Ishikawa (cell line): ENCODE results near the gene RNF220.

Experiments
- CEBPB ChIP-seq: IDR thresholded peaks from 2 replicates; pipeline ENCODE4 v1.6.1; 2012
- CREB1 ChIP-seq: IDR thresholded peaks from 2 replicates; pipeline ENCODE4 v1.6.1; 2012; ENCODE audit warnings: low read depth
- EGR1 ChIP-seq: IDR thresholded peaks from 2 replicates; pipeline ENCODE4 v1.6.1; 2012
- EP300 ChIP-seq: IDR thresholded peaks from 2 replicates; pipeline ENCODE4 v1.6.1; 2012; ENCODE audit warnings: borderline replicate concordance
- FOXM1 ChIP-seq: IDR thresholded peaks from 2 replicates; pipeline ENCODE4 v1.6.1; 2012; ENCODE audit warnings: low read depth, borderline replicate concordance
- NFIC ChIP-seq: IDR thresholded peaks from 2 replicates; pipeline ENCODE4 v1.6.1; 2012
- RAD21 ChIP-seq: IDR thresholded peaks from 2 replicates; pipeline ENCODE4 v1.6.1; 2012; ENCODE audit warnings: low read depth
- REST ChIP-seq: IDR thresholded peaks from 2 replicates; pipeline ENCODE4 v1.6.1; 2012; ENCODE audit warnings: low read depth, mild to moderate bottlenecking
- TAF1 ChIP-seq: IDR thresholded peaks from 2 replicates; pipeline ENCODE4 v1.6.1; 2012; ENCODE audit warnings: low read depth, mild to moderate bottlenecking
- TCF12 ChIP-seq: IDR thresholded peaks from 2 replicates; pipeline ENCODE4 v1.6.1; 2012; ENCODE audit warnings: low read depth
- TEAD4 ChIP-seq: IDR thresholded peaks from 2 replicates; pipeline ENCODE4 v1.6.1; 2012
- YY1 ChIP-seq: IDR thresholded peaks from 2 replicates; pipeline ENCODE4 v1.6.1; 2012; ENCODE audit warnings: low read depth
- ZBTB7A ChIP-seq: IDR thresholded peaks from 2 replicates; pipeline ENCODE4 v1.6.1; 2012; ENCODE audit warnings: low read depth
- TF ChIP-seq, protein P1 (sequence below): IDR thresholded peaks from 2 replicates; pipeline ENCODE4 v1.6.1; 2012
- TF ChIP-seq, protein P2 (sequence below): IDR thresholded peaks from 2 replicates; pipeline ENCODE4 v1.6.1; 2012

Gene RNF220

GRCh38 chr1:44631647-44632539 lies 226.8 kb downstream of the RNF220 start:
- TF ChIP-seq, protein P1, sequence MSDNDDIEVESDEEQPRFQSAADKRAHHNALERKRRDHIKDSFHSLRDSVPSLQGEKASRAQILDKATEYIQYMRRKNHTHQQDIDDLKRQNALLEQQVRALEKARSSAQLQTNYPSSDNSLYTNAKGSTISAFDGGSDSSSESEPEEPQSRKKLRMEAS, result peak; percentile 88
- TF ChIP-seq EGR1 (peak; percentile 90), FOXM1 (no peak), EP300 (peak; percentile 52; the same call in 1 of the 2 replicates), NFIC (no peak), TCF12 (peak; percentile 76; the same call in 1 of the 2 replicates), CREB1 (no peak), REST (peak; percentile 42; the same call in 1 of the 2 replicates), TAF1 (peak; percentile 89), TEAD4 (no peak; the same call in 1 of the 2 replicates), YY1 (peak; percentile 96), ZBTB7A (0 out of 2 replicates have a peak, but pooled peaks have one; percentile 59), RAD21 (no peak), CEBPB (no peak)
- TF ChIP-seq, protein P2, sequence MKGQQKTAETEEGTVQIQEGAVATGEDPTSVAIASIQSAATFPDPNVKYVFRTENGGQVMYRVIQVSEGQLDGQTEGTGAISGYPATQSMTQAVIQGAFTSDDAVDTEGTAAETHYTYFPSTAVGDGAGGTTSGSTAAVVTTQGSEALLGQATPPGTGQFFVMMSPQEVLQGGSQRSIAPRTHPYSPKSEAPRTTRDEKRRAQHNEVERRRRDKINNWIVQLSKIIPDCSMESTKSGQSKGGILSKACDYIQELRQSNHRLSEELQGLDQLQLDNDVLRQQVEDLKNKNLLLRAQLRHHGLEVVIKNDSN, result peak; percentile 97

GRCh38 chr1:44632598-44632997 lies 227.5 kb downstream of the RNF220 start:
- TF ChIP-seq CREB1, result no peak
- TF ChIP-seq REST, result no peak
- TF ChIP-seq, protein P2, result no peak
- no peak for TF ChIP-seq TEAD4
- TF ChIP-seq CEBPB, result no peak
- no peak for TF ChIP-seq YY1
- TF ChIP-seq EGR1, result no peak
- no peak for TF ChIP-seq NFIC
- no peak for TF ChIP-seq TAF1
- TF ChIP-seq TCF12, result no peak
- TF ChIP-seq EP300, result no peak
- TF ChIP-seq ZBTB7A, result no peak
- no peak for TF ChIP-seq RAD21
- TF ChIP-seq, protein P1, result no peak
- TF ChIP-seq FOXM1, result no peak

- no peak for TF ChIP-seq EP300
- TF ChIP-seq, protein P1, result no peak
- TF ChIP-seq FOXM1, result no peak
- TF ChIP-seq, protein P2, result no peak
- TF ChIP-seq TCF12, result no peak
- TF ChIP-seq EGR1, result no peak
- no peak for TF ChIP-seq REST
- no peak for TF ChIP-seq TAF1
- no peak for TF ChIP-seq CEBPB
- no peak for TF ChIP-seq ZBTB7A
- TF ChIP-seq YY1, result no peak
- no peak for TF ChIP-seq CREB1
- TF ChIP-seq TEAD4, result no peak
- TF ChIP-seq RAD21, result no peak
- no peak for TF ChIP-seq NFIC
Measured at GRCh38 chr1:44634606-44635189, 229.6 kb downstream of the RNF220 start.
